Measurements from ENCODE around the gene MCOLN3. TPM values are rescaled to one million over a fixed set of nuclear protein-coding genes. Genes with fewer than 3 reads are reported as not detected.
"Not testable (repeated sequence)": the region's sequence is repeated elsewhere in the genome, so short reads cannot be mapped to it uniquely, and the experiment has no call there.

MCOLN3 gene
- total RNA-seq, 2 donors from 2014 or later, result 0.98 to 1.1 TPM

- H3K9me3 ChIP-seq, result no peaks in the 10 kb centered on the region
- TF ChIP-seq CTCF (IDR thresholded peaks at IDR 0.05), result no peak
- no peaks in the 10 kb centered on the region for H3K4me1 ChIP-seq
- intact Hi-C loops (cut with DNase I), result no loop called here
- DNase-seq, result no peak
- H3K36me3 ChIP-seq, result no peaks in the 10 kb centered on the region
- H3K9ac ChIP-seq (ENCODE audit: low read depth in 2 of 2, low read length in 2 of 2), result no peak overlapping the region
- no peak overlapping the region for H3K27ac ChIP-seq
- H3K27me3 ChIP-seq, result no peaks in the 10 kb centered on the region
- no peak overlapping the region for H3K4me3 ChIP-seq
Observed at GRCh38 chr1:85022700-85023099, 25.6 kb downstream of the MCOLN3 start.

GRCh38 chr1:85019994-85020393, 28.3 kb downstream of the MCOLN3 start:
- TF ChIP-seq CTCF (IDR thresholded peaks at IDR 0.05), result no peak
- intact Hi-C loops (cut with DNase I), result no loop called here
- DNase-seq, result no peak

GRCh38 chr1:85015826-85016225, 32.5 kb downstream of the MCOLN3 start:
- H3K9me3 ChIP-seq, result no peaks in the 10 kb centered on the region
- H3K4me1 ChIP-seq, result no peaks in the 10 kb centered on the region
- no peak overlapping the region for H3K4me3 ChIP-seq
- H3K9ac ChIP-seq (ENCODE audit: low read depth in 2 of 2, low read length in 2 of 2), result no peak overlapping the region
- no peaks in the 10 kb centered on the region for H3K27me3 ChIP-seq
- intact Hi-C loops (cut with DNase I), result no loop called here
- no peak for DNase-seq
- TF ChIP-seq CTCF (IDR thresholded peaks at IDR 0.05), result no peak
- H3K36me3 ChIP-seq, result no peaks in the 10 kb centered on the region
- H3K27ac ChIP-seq, result no peak overlapping the region

More at GRCh38 chr1:85019994-85020393, 28.3 kb downstream of the MCOLN3 start:
- H3K27ac ChIP-seq, result no peak overlapping the region
- H3K27me3 ChIP-seq, result no peaks in the 10 kb centered on the region
- H3K9ac ChIP-seq (ENCODE audit: low read depth in 2 of 2, low read length in 2 of 2), result no peak overlapping the region
- no peaks in the 10 kb centered on the region for H3K4me1 ChIP-seq
- no peak overlapping the region for H3K4me3 ChIP-seq
- no peaks in the 10 kb centered on the region for H3K36me3 ChIP-seq
- no peaks in the 10 kb centered on the region for H3K9me3 ChIP-seq

GRCh38 chr1:85005641-85006040, 42.7 kb downstream of the MCOLN3 start:
- H3K9ac ChIP-seq (ENCODE audit: low read depth in 2 of 2, low read length in 2 of 2); H3K4me3 ChIP-seq; intact Hi-C loops (cut with DNase I); H3K4me1 ChIP-seq; H3K27ac ChIP-seq; H3K27me3 ChIP-seq; H3K9me3 ChIP-seq; DNase-seq; H3K36me3 ChIP-seq: not testable (repeated sequence)

GRCh38 chr1:85001742-85002141, 46.6 kb downstream of the MCOLN3 start:
- no peak overlapping the region for H3K9ac ChIP-seq (ENCODE audit: low read depth in 2 of 2, low read length in 2 of 2)
- no peaks in the 10 kb centered on the region for H3K36me3 ChIP-seq
- H3K4me3 ChIP-seq, result no peak overlapping the region
- peaks cover 12% of the 10 kb centered on the region for H3K4me1 ChIP-seq
- TF ChIP-seq CTCF (IDR thresholded peaks at IDR 0.05), result no peak
- DNase-seq, result no peak
- H3K9me3 ChIP-seq, result no peaks in the 10 kb centered on the region
- intact Hi-C loops (cut with DNase I), result no loop called here
- H3K27ac ChIP-seq, result no peak overlapping the region
- H3K27me3 ChIP-seq, result peaks cover 21% of the 10 kb centered on the region

- peaks cover 12% of the 10 kb centered on the region for H3K4me1 ChIP-seq
- H3K36me3 ChIP-seq, result no peaks in the 10 kb centered on the region
- H3K9ac ChIP-seq (ENCODE audit: low read depth in 2 of 2, low read length in 2 of 2), result peak overlapping the region in 1 of 2 donors; percentile 31
- TF ChIP-seq CTCF (IDR thresholded peaks at IDR 0.05), result no peak
- H3K9me3 ChIP-seq, result no peaks in the 10 kb centered on the region
- no peak for DNase-seq
- H3K27ac ChIP-seq, result no peak overlapping the region
- H3K4me3 ChIP-seq, result peak overlapping the region; percentile 80
- H3K27me3 ChIP-seq, result peaks cover 21% of the 10 kb centered on the region
- intact Hi-C loops (cut with DNase I), result no loop called here
Observed at GRCh38 chr1:84998642-84999280, 49.5 kb downstream of the MCOLN3 start.
